Liver (tissue), 9 donors: Measurements from ENCODE around the gene SLC17A9. TPM values are rescaled to one million over a fixed set of nuclear protein-coding genes. Genes with fewer than 3 reads are reported as not detected.

ENCODE experiments used
- DNase-seq: peaks from one replicate; pipeline ENCODE4 v3.0.0-alpha.2; 2017; ENCODE audit warnings: low spot score
- H3K27ac ChIP-seq, 2 donors: one replicate each; pipeline ENCODE4 v1.7.0; 2013; ENCODE audit warnings: inconsistent platforms in 2 of 2, low read length in 2 of 2, control low read depth in 1 of 2, low read depth in 1 of 2, mild to moderate bottlenecking in 1 of 2
- H3K27me3 ChIP-seq, 4 donors: one replicate each; pipeline versions ENCODE4 v1.6.1 to v1.7.0; 2013; ENCODE audit warnings: low read length in 3 of 4, inconsistent platforms in 1 of 4, mild to moderate bottlenecking in 1 of 4, moderate library complexity in 1 of 4; ENCODE audit not compliant: control insufficient read depth in 4 of 4, insufficient read depth in 4 of 4
- H3K36me3 ChIP-seq, 4 donors: one replicate each; pipeline versions ENCODE4 v1.6.1 to v1.7.0; 2013; ENCODE audit warnings: low read length in 3 of 4, mild to moderate bottlenecking in 3 of 4, low read depth in 1 of 4, moderate library complexity in 1 of 4; ENCODE audit not compliant: control insufficient read depth in 4 of 4, insufficient read depth in 3 of 4
- H3K4me1 ChIP-seq, 4 donors: one replicate each; pipeline versions ENCODE4 v1.6.1 to v1.7.0; 2013; ENCODE audit warnings: low read length in 3 of 4, mild to moderate bottlenecking in 3 of 4, moderate library complexity in 1 of 4; ENCODE audit not compliant: control insufficient read depth in 4 of 4, insufficient read depth in 4 of 4
- H3K4me3 ChIP-seq, 3 donors: one replicate each; pipeline versions ENCODE4 v1.6.1 to v1.7.0; 2013; ENCODE audit warnings: low read length in 3 of 3, control low read depth in 1 of 3, low read depth in 1 of 3, mild to moderate bottlenecking in 1 of 3
- H3K9ac ChIP-seq, 2 donors: one replicate each; pipeline ENCODE4 v1.7.0; 2013; ENCODE audit warnings: low read length in 2 of 2, mild to moderate bottlenecking in 2 of 2, moderate library complexity in 2 of 2, control low read depth in 1 of 2, low read depth in 1 of 2
- H3K9me3 ChIP-seq, 4 donors: one replicate each; pipeline versions ENCODE4 v1.6.1 to v1.7.0; 2013; ENCODE audit warnings: low read length in 3 of 4; ENCODE audit not compliant: control insufficient read depth in 4 of 4
- FOXA1 ChIP-seq: IDR thresholded peaks from 2 replicates; pipeline ENCODE4 v1.6.1; 2016; ENCODE audit warnings: antibody characterized with exemption
- FOXA2 ChIP-seq: IDR thresholded peaks from 2 replicates; pipeline ENCODE4 v1.6.1; 2016; ENCODE audit warnings: antibody characterized with exemption
- GABPA ChIP-seq, 2 donors: IDR thresholded peaks in 1 of 2; conservative IDR thresholded peaks in 1 of 2; 2 replicates each; pipeline ENCODE4 v1.6.1; 2016; ENCODE audit warnings: antibody characterized with exemption in 2 of 2, mild to moderate bottlenecking in 1 of 2, moderate library complexity in 1 of 2
- HNF4A ChIP-seq, 2 donors: conservative IDR thresholded peaks; 2 replicates each; pipeline ENCODE4 v1.6.1; 2016; ENCODE audit warnings: antibody characterized with exemption in 2 of 2, mild to moderate bottlenecking in 2 of 2
- HNF4G ChIP-seq: IDR thresholded peaks from 2 replicates; pipeline ENCODE4 v1.6.1; 2016; ENCODE audit warnings: antibody characterized with exemption
- NR2F2 ChIP-seq: IDR thresholded peaks from 2 replicates; pipeline ENCODE4 v1.6.1; 2016; ENCODE audit warnings: antibody characterized with exemption
- RAD21 ChIP-seq, 2 donors: IDR thresholded peaks; 2 replicates each; pipeline ENCODE4 v1.6.1; 2016; ENCODE audit warnings: antibody characterized with exemption in 2 of 2, mild to moderate bottlenecking in 2 of 2
- RXRA ChIP-seq, 2 donors: IDR thresholded peaks; 2 replicates each; pipeline ENCODE4 v1.6.1; 2017 to 2018; ENCODE audit warnings: antibody characterized with exemption in 2 of 2, mild to moderate bottlenecking in 1 of 2
- SP1 ChIP-seq: IDR thresholded peaks from 2 replicates; pipeline ENCODE4 v1.6.1; 2018; ENCODE audit warnings: antibody characterized with exemption, mild to moderate bottlenecking
- TAF1 ChIP-seq: conservative IDR thresholded peaks from 2 replicates; pipeline ENCODE4 v1.6.1; 2016; ENCODE audit warnings: antibody characterized with exemption, mild to moderate bottlenecking
- YY1 ChIP-seq: IDR thresholded peaks from 2 replicates; pipeline ENCODE4 v1.6.1; 2016; ENCODE audit warnings: antibody characterized with exemption, mild to moderate bottlenecking
- WGBS: extraction: QIAGEN DNeasy Blood & Tissue Kit; methylation state at CpG from one replicate; pipeline ENCODE4 v1.1.7; 2013; 5-methylcytosine and 5-hydroxymethylcytosine counted together
- polyA plus RNA-seq, 2 donors: library from polyadenylated mRNA; stranded (reverse) in 1 of 2; unstranded in 1 of 2; fragments of 200-250 nt in 1 of 2; fragments of >200 nt in 1 of 2; fragmentation: Nextera tagmentation in 1 of 2; extraction: Ambion mirVana in 1 of 2; gene quantifications; one replicate each; pipeline versions ENCODE4 v1.2.1 to v1.2.3, GENCODE V29; 2013 to 2015
- total RNA-seq, 2 donors: library from RNA; depleted of rRNA; stranded (reverse); fragments of >200 nt; gene quantifications; one replicate each; pipeline ENCODE4 v1.2.3, GENCODE V29; 2014
- TF ChIP-seq, protein P1 (sequence below): IDR thresholded peaks from 2 replicates; pipeline ENCODE4 v1.6.1; 2016; ENCODE audit warnings: antibody characterized with exemption
- TF ChIP-seq, protein P2 (sequence below): fragments of 150-350 bp; IDR thresholded peaks from 2 replicates; pipeline ENCODE4 v1.5.1; 2017; ENCODE audit warnings: improper control_type of control experiment, low read depth, low read length; ENCODE audit not compliant: missing input control
- donor health status: healthy.
- donor health status: healthy.
- donor health status: healthy.
- donor health status: healthy.
- donor health status: healthy.

The SLC17A9 gene
- total and polyA plus RNA-seq, 4 donors, result 16.0 to 138 (median 64.6) TPM

DNA sequence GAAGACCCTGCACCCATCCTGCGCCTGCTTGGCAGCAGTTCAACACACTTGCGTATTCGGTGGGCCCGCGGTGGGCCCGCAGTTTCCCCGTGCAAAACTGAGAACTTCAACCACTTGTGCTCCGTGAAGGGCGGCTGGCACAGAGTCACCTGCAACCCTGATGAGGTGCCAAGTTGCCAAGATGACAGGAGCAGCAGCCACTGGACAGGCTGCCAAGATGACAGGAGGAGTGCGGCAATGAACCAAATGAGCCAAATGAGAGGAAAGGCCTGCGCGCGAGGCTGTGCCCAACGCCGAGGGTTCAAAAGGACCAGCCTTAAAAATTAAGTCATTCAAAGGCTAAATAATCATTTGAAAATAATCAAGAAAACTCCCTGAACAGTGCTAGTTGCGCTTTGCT lies 46.3 kb upstream of the SLC17A9 start:
- no peak overlapping the region for H3K27ac ChIP-seq
- no peaks in the 10 kb centered on the region for H3K9me3 ChIP-seq
- WGBS, result 58% methylated on average over 16 of the region's 16 CpGs
- H3K36me3 ChIP-seq, result peaks cover 23 to 80% (median 65%) of the 10 kb centered on the region in 4 donors
- no peak overlapping the region for H3K4me3 ChIP-seq
- H3K27me3 ChIP-seq, result no peaks in the 10 kb centered on the region
- no peak overlapping the region for H3K9ac ChIP-seq
- no peak for DNase-seq
- peaks cover 0 to 14% (median 5%) of the 10 kb centered on the region in 4 donors for H3K4me1 ChIP-seq
- TF ChIP-seq HNF4G, result no peak
- peak in 1 of 2 donors; percentile 19 for TF ChIP-seq HNF4A (conservative IDR thresholded peaks at IDR 0.05)

DNA sequence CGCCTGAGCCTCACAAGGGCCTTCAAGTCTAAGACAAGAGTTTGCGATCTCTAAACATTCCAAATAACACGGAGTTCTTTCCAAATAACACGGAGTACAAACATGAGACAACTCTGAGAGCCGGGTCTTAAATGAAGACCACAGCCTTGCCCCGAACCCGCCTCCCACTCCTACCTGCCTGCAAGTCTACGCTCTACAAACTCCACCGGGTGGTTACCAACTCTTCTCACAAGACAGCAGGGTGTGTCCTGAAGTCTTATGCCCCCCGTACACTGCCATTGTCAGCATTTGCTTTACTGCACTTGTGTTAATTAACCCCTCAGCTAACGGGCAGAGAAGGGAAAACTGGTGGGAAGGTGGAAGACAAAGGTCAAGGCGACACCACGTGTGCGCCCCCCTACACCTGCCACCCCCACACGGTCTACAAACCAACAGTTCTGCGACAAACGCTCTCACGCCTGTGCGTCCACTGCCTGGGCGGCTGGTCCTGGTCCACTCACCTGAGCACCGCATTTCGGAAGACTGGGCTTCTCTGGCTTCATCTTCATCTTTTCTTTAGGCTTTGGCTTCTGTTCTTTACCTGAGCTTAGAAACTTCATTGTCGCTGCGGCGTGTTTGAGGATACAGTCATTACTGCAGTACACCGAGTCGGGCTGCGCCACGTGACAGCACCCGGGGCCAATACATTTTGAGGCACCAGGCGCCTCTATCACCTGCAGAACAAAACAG lies 45.7 kb upstream of the SLC17A9 start:
- DNase-seq, result no peak
- H3K36me3 ChIP-seq, result peaks cover 23 to 85% (median 68%) of the 10 kb centered on the region in 4 donors
- no peak overlapping the region for H3K9ac ChIP-seq
- WGBS, result 88% methylated on average over 31 of the region's 31 CpGs
- H3K4me3 ChIP-seq, result no peak overlapping the region
- peaks cover 0 to 13% (median 4%) of the 10 kb centered on the region in 4 donors for H3K4me1 ChIP-seq
- no peak overlapping the region for H3K27ac ChIP-seq
- H3K27me3 ChIP-seq, result no peaks in the 10 kb centered on the region
- TF ChIP-seq FOXA2, result no peak
- no peak for TF ChIP-seq FOXA1
- no peak for TF ChIP-seq NR2F2
- no peak for TF ChIP-seq RAD21 (IDR thresholded peaks at IDR 0.05)
- TF ChIP-seq SP1, result no peak
- no peak for TF ChIP-seq HNF4G
- no peak for TF ChIP-seq YY1
- TF ChIP-seq TAF1, result no peak
- no peak for TF ChIP-seq RXRA (IDR thresholded peaks at IDR 0.05)
- TF ChIP-seq, protein P1, sequence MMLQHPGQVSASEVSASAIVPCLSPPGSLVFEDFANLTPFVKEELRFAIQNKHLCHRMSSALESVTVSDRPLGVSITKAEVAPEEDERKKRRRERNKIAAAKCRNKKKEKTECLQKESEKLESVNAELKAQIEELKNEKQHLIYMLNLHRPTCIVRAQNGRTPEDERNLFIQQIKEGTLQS, result no peak
- no peak for TF ChIP-seq GABPA (IDR thresholded peaks at IDR 0.05 in 1 of 2, conservative IDR thresholded peaks at IDR 0.05 in 1 of 2)
- H3K9me3 ChIP-seq, result no peaks in the 10 kb centered on the region

DNA sequence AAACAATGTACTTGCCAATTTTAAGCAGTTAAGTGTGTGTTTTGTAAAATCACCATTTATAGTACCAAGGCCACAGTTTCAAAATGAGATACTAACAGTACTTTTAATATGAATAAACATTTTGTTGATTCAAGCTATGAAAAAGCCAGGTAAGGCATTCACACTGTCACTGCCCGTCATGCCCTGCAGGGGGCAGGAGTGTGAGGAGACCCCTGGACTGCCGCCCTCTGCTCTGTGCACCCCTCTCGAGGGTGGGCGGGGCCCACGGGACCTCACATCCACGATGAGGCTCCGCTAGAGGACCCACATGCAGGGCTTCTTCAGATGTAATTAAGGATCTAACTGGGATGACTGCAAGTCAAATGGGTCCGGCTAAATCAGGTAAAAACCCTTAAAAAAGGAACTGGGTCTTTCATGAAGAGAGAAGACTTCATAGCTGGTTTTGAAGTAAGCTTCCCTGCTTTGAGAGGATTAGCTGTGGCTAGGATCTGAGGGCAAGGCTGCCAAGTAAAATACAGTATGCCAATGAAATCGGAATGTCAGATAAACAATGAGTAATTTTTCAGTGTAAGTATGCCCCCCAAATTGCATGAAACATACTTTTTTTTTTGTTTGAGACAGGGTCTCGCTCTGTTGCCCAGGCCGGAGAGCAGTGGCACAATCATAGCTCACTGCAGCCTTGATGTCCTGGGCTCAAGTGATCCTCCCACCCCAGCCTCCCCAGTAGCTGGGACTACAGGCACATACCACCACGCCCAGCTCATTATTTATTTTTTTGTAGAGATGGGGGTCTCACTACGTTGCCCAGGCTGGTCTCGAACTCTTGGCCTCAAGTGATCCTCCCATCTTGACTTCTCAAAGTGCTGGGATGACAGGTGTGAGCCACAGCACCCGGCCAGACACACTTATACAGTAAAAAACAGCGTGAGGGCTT lies 44.9 kb upstream of the SLC17A9 start:
- DNase-seq, result no peak
- no peak overlapping the region for H3K27ac ChIP-seq
- peaks cover 0 to 13% (median 4%) of the 10 kb centered on the region in 4 donors for H3K4me1 ChIP-seq
- H3K9ac ChIP-seq, result no peak overlapping the region
- no peak overlapping the region for H3K4me3 ChIP-seq
- H3K27me3 ChIP-seq, result no peaks in the 10 kb centered on the region
- TF ChIP-seq, protein P2, sequence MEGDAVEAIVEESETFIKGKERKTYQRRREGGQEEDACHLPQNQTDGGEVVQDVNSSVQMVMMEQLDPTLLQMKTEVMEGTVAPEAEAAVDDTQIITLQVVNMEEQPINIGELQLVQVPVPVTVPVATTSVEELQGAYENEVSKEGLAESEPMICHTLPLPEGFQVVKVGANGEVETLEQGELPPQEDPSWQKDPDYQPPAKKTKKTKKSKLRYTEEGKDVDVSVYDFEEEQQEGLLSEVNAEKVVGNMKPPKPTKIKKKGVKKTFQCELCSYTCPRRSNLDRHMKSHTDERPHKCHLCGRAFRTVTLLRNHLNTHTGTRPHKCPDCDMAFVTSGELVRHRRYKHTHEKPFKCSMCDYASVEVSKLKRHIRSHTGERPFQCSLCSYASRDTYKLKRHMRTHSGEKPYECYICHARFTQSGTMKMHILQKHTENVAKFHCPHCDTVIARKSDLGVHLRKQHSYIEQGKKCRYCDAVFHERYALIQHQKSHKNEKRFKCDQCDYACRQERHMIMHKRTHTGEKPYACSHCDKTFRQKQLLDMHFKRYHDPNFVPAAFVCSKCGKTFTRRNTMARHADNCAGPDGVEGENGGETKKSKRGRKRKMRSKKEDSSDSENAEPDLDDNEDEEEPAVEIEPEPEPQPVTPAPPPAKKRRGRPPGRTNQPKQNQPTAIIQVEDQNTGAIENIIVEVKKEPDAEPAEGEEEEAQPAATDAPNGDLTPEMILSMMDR, result peak; percentile 40
- TF ChIP-seq YY1 (no peak), SP1 (no peak), FOXA1 (no peak), HNF4A (conservative IDR thresholded peaks at IDR 0.05) (no peak), RAD21 (IDR thresholded peaks at IDR 0.05) (peak in 1 of 2 donors; percentile 53)
- H3K9me3 ChIP-seq, result no peaks in the 10 kb centered on the region
- 78% methylated on average over 16 of the region's 16 CpGs for WGBS
- H3K36me3 ChIP-seq, result peaks cover 23 to 87% (median 68%) of the 10 kb centered on the region in 4 donors
